Measurements from ENCODE around the gene TOM1L2.

Gene TOM1L2

GRCh38 chr17:17826342-17826713, 145.9 kb downstream of the TOM1L2 start:
- no peak for TF ChIP-seq CTCF (IDR thresholded peaks at IDR 0.05)

DNA sequence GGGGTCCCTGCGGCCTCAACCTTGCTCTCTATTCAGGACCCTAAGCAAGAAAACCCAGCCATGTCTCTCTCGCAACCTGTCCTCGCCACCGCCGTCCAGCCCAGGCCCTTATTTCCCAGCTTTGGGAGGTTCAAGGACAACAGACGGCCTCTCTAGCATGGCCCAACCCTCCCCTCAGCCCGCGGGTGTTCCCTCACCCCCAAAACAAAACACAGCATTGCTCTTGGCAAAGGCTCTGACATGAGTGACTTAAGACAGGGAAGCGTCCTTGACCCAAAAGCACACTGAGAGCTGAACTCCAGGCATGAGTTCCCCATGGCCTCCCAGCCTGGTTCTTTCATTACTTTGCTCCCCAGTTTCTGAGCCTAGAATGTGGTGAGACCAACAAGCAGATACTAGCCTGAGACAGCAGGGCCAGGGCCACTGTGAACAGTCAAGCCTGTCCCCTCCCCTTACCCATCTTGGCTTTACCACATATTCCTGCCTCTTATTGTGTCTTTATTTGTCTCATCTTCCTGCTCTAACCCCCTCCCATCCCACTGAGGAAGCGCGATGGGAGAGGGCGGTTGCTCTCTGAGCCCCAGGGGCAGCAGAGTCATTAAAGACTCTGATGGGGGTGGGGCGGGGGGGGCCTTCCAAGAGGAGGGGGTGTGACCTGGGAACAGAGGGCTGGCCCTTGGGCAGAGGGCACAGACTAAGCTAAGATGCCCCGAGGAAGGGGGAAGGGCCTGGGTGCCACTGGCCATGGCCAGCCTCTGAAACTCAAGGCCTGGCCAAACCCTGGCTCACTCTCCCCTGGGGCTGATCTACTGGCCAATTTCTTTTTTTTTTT, 147.2 kb downstream of the TOM1L2 start:
- no peak for TF ChIP-seq CTCF (IDR thresholded peaks at IDR 0.05)

DNA sequence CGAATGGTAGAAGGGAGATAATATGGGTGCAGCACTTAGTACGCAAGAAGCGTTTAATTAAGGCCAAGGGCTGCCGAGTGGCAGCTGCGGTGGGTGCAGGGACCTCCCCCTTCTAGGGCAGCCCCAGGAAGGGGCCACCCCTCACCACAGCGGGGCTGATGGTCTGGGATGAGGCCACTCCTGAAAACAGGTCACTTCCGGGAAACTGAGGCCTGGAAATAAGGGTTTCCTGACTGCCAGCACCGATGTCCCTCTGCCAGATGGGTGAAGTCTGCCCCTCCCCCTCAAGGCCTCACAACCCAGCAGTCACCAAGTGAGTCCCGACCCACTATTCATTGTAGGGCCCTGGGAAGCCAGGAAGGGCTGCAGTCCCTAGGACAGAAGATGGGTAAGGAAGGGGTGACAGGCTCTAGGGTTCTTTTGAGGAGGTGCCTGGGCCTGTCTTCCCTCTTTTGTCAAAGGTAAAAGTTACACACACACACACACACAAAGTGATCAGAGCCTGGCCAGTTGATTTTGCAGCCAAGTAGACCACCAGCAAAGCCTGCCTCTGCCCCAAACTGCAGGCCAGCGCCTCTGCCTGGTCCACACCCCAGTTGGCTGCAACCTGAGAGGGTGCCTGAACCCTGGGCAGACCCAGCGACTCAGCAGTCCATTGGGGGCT, 147.9 kb downstream of the TOM1L2 start:
- no peak for TF ChIP-seq CTCF (IDR thresholded peaks at IDR 0.05)

- no peak for TF ChIP-seq CTCF (IDR thresholded peaks at IDR 0.05)
Measured at GRCh38 chr17:17823433-17824118, 148.6 kb downstream of the TOM1L2 start.

GRCh38 chr17:17822616-17823015, 149.6 kb downstream of the TOM1L2 start:
- no peak for TF ChIP-seq CTCF (IDR thresholded peaks at IDR 0.05)

DNA sequence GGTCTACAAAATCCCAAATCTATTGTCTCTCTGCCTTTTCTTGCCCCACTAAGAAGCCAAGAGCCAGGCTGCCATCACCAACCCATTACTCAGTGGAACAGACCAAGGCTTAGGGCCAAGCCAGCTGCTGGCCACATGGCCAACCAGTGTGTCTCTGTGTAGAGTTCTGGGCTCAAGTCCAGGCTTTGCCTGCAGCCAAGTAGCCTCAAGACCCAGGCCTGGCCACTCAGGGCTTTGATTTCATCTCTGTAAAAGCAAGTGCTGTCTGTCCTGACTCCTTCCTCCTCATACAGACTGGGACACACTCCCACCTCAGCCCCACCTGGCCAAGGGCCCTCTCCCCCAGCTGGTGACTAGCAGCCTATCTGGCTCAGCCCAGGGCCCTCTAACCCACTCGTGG, 150.0 kb downstream of the TOM1L2 start:
- TF ChIP-seq CTCF (IDR thresholded peaks at IDR 0.05): no peak

DNA sequence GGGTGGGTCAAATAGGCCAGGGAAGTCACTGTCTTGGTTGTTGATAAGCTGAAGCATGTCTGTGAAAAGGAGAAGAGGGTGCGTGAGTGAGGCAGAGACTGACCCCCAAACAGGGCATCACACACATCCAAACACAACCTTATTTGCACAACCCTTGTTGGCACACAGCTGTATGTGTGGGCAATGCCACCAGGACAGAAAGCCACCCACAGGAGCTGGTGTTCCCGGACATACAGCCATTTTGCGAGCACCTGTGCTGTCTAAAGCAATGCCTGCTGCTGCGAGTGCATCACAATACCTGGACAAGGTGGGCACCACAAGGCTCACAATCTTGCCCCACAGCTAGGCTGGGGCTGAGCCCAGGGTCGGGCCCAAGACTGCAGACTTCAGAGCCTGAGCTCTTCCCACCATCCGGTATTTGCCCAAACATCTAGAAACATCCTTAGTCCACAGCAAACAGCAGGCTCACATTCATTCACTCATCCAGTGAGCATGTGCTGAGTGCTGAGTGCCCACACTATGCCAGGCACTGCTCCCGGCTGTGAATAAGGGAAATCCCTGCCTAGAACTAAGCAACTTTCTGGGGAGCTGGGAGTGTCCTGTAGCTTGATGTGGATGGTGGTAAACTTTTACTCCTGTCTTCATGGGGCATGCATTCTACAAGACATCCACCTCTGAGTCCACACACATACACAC, 151.6 kb downstream of the TOM1L2 start:
- no peak for TF ChIP-seq CTCF (IDR thresholded peaks at IDR 0.05)

Data from LNCAP (cell line).